Globus pallidus (tissue), 1 donor: Measurements from ENCODE around the gene PCYT2.
"Not testable (repeated sequence)": the region's sequence is repeated elsewhere in the genome, so short reads cannot be mapped to it uniquely, and the experiment has no call there.

Source experiments
- DNase-seq: peaks from one replicate; pipeline ENCODE4 v3.0.0-alpha.2; 2015; ENCODE audit warnings: low spot score

PCYT2 gene

GRCh38 chr17:81911277-81911961 is at the start of gene PCYT2:
Gene PCYT2, minus strand, starts transcription at chr17:81911399. Its CDS starts 44 bp downstream, at chr17:81911355.
- peak; percentile 89 for DNase-seq

GRCh38 chr17:81960130-81960958 is 49.1 kb upstream of the PCYT2 start:
- DNase-seq, result no peak

- no peak for DNase-seq
Observed at GRCh38 chr17:81959362-81960129, 48.3 kb upstream of the PCYT2 start.

GRCh38 chr17:81958633-81959342 is 47.6 kb upstream of the PCYT2 start:
- no peak for DNase-seq

GRCh38 chr17:81957691-81958432 is 46.7 kb upstream of the PCYT2 start:
- no peak for DNase-seq

GRCh38 chr17:81956607-81957589 is 45.7 kb upstream of the PCYT2 start:
- DNase-seq, result no peak

GRCh38 chr17:81955756-81956544 is 44.8 kb upstream of the PCYT2 start:
- no peak for DNase-seq

GRCh38 chr17:81955058-81955681 is 44.0 kb upstream of the PCYT2 start:
- no peak for DNase-seq

GRCh38 chr17:81954131-81955057 is 43.2 kb upstream of the PCYT2 start:
- DNase-seq, result no peak

- not testable (repeated sequence) for DNase-seq
Observed at GRCh38 chr17:81953443-81953842, 42.2 kb upstream of the PCYT2 start.

- no peak for DNase-seq
Observed at GRCh38 chr17:81952792-81953228, 41.6 kb upstream of the PCYT2 start.

- DNase-seq, result no peak
Observed at GRCh38 chr17:81951785-81952684, 40.8 kb upstream of the PCYT2 start.

GRCh38 chr17:81950501-81950900 is 39.3 kb upstream of the PCYT2 start:
- no peak for DNase-seq

GRCh38 chr17:81948635-81949378 is 37.6 kb upstream of the PCYT2 start:
- DNase-seq, result no peak

GRCh38 chr17:81947189-81947588 is 36.0 kb upstream of the PCYT2 start, which contains the start of gene MYADML2:
Gene MYADML2, minus strand, starts transcription at chr17:81947233. Its CDS starts 5,492 bp downstream, at chr17:81941741.
- no peak for DNase-seq

GRCh38 chr17:81944858-81945257 is 33.7 kb upstream of the PCYT2 start:
- DNase-seq, result no peak
